PC-3 (cell line): ENCODE data around the gene NLRX1. TPM values are rescaled to one million over a fixed set of nuclear protein-coding genes. Genes with fewer than 3 reads are reported as not detected.
A peak's percentile ranks its signal among the peaks of the same experiment; 100 is the strongest.

Source experiments
- ATAC-seq: fragments of 200-7000 bp; cut with Tn5 transposase; 2 replicates; pipeline ENCODE4 v1.9.1; 2020; ENCODE audit warnings: mild to moderate bottlenecking, moderate library complexity
- BruUV-seq: library from RNA; stranded (reverse); fragments of 400-500 nt; replicated peaks from 2 replicates; lab custom pipeline; 2021; lab: Mats Ljungman, UMichigan
- CTCF ChIA-PET: fragments of 300-600 bp; sonication (Branson Sonifier 250); formaldehyde crosslinking; loops from one replicate; lab custom pipeline; 2022; ENCODE audit warnings: antibody characterized with exemption; lab: Charles Lee
- POLR2A ChIA-PET: fragments of 300-600 bp; sonication (Branson Sonifier 250); formaldehyde crosslinking; loops from one replicate; lab custom pipeline; 2022; ENCODE audit warnings: antibody characterized with exemption; ENCODE audit not compliant: unreplicated experiment; lab: Charles Lee
- DNase-seq: peaks from one replicate; pipeline ENCODE4 v3.0.0-alpha.2; 2015
- H2AFZ ChIP-seq: fragments of 300-600 bp; sonication (generic); 2 replicates; pipeline ENCODE4 v1.6.0; 2016; ENCODE audit warnings: antibody characterized with exemption, low read length
- H3F3A ChIP-seq: fragments of 300-600 bp; sonication (generic); one replicate; pipeline ENCODE4 v1.6.0; 2017; ENCODE audit warnings: antibody characterized with exemption, low read length, control low read depth, mild to moderate bottlenecking; ENCODE audit not compliant: unreplicated experiment
- H3K27ac ChIP-seq: fragments of 300-600 bp; sonication (generic); 2 replicates; pipeline ENCODE4 v1.5.1; 2016; ENCODE audit warnings: mild to moderate bottlenecking, low read length
- H3K27me3 ChIP-seq: fragments of 300-600 bp; sonication (generic); 2 replicates; pipeline ENCODE4 v1.6.1; 2016; ENCODE audit warnings: low read length, mixed read lengths
- H3K36me3 ChIP-seq: fragments of 300-600 bp; sonication (generic); 2 replicates; pipeline ENCODE4 v1.6.1; 2016; ENCODE audit warnings: low read depth, mixed run types, low read length, mixed read lengths
- H3K4me1 ChIP-seq: fragments of 300-600 bp; sonication (generic); 2 replicates; pipeline ENCODE4 v1.5.1; 2016; ENCODE audit warnings: low read length; ENCODE audit not compliant: insufficient read depth
- H3K4me2 ChIP-seq: fragments of 300-600 bp; sonication (generic); 2 replicates; pipeline ENCODE4 v1.6.0; 2016; ENCODE audit warnings: low read length
- H3K4me3 ChIP-seq: fragments of 300-600 bp; sonication (generic); 2 replicates; pipeline ENCODE4 v1.5.1; 2016; ENCODE audit warnings: mild to moderate bottlenecking, low read length, mixed read lengths
- H3K79me2 ChIP-seq: fragments of 300-600 bp; sonication (generic); 2 replicates; pipeline ENCODE4 v1.6.1; 2017; ENCODE audit warnings: low read length, mixed read lengths
- H3K9ac ChIP-seq: fragments of 300-600 bp; sonication (generic); 2 replicates; pipeline ENCODE4 v1.6.0; 2016; ENCODE audit warnings: mild to moderate bottlenecking, low read length
- H3K9me2 ChIP-seq: fragments of 300-600 bp; sonication (generic); replicated peaks from 2 replicates; pipeline ENCODE4 v1.6.1; 2016; ENCODE audit warnings: mixed run types, low read length, mixed read lengths
- H3K9me3 ChIP-seq: fragments of 300-600 bp; sonication (generic); 2 replicates; pipeline ENCODE4 v1.6.1; 2016; ENCODE audit warnings: low read length, mixed read lengths
- H4K20me1 ChIP-seq: fragments of 300-600 bp; sonication (generic); 2 replicates; pipeline ENCODE4 v1.6.1; 2016; ENCODE audit warnings: low read length, mixed read lengths
- EZH2 ChIP-seq: fragments of 300-600 bp; sonication (generic); IDR thresholded peaks from one replicate; pipeline ENCODE4 v1.6.1; 2017; ENCODE audit warnings: antibody characterized with exemption, mild to moderate bottlenecking, low read length; ENCODE audit not compliant: unreplicated experiment
- EZH2phosphoT487 ChIP-seq: fragments of 300-600 bp; sonication (generic); IDR thresholded peaks from 2 replicates; pipeline ENCODE4 v1.6.1; 2018; ENCODE audit warnings: mild to moderate bottlenecking, antibody characterized with exemption, low read length, borderline replicate concordance
- intact Hi-C: fragments of 100-400 bp; cut with micrococcal nuclease; formaldehyde crosslinking; loops from 2 replicates; pipeline ENCODE4 v1.9.0; 2023
- total RNA-seq: library from RNA; depleted of rRNA; stranded (reverse); fragments of >200 nt; gene quantifications from 2 replicates; pipeline ENCODE4 v1.2.3, GENCODE V29; 2014
- TF ChIP-seq, protein P1 (sequence below): fragments of 300-600 bp; sonication (generic); conservative IDR thresholded peaks from 2 replicates; pipeline ENCODE4 v1.5.1; 2017; ENCODE audit warnings: antibody characterized with exemption, low read depth, mild to moderate bottlenecking, low read length

The NLRX1 gene
- total RNA-seq, 1 experiment from 2014 or later: 17.2 TPM

DNA sequence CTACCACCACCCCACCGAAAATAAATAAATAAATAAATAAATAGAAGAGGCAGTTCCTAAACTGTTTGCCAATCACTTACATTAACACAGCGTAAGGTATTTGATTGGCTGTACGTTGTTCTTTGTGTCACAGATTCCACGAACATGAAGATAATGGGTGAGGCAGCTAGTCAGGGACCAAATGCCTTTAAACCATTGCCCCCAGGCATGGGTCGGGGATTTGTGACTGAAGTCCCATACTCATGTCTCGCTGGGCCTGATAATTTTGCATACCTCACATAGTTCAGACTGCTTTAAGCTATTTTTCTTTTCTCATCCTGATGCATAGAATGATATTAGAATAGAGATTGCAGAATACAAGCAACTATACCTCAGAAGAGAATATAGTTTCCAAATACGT, 34.0 kb downstream of the NLRX1 start:
- no peaks in the 10 kb centered on the region for H3K9me3 ChIP-seq
- H3K4me1 ChIP-seq: peaks cover 11% of the 10 kb centered on the region
- intact Hi-C loops: no loop called here
- DNase-seq (no peak), ATAC-seq (no peak)
- ChIA-PET POLR2A (no interaction called here), CTCF (interaction anchor here (0.5 to 1.2 kb wide), 2 partner anchors 82 to 105 kb away, joined by 3 to 5 read pairs; no protein-coding TSS in a partner anchor)
- no peaks in the 10 kb centered on the region for H3F3A ChIP-seq
- TF ChIP-seq EZH2phosphoT487 (no peak), EZH2 (no peak)
- TF ChIP-seq, protein P1, sequence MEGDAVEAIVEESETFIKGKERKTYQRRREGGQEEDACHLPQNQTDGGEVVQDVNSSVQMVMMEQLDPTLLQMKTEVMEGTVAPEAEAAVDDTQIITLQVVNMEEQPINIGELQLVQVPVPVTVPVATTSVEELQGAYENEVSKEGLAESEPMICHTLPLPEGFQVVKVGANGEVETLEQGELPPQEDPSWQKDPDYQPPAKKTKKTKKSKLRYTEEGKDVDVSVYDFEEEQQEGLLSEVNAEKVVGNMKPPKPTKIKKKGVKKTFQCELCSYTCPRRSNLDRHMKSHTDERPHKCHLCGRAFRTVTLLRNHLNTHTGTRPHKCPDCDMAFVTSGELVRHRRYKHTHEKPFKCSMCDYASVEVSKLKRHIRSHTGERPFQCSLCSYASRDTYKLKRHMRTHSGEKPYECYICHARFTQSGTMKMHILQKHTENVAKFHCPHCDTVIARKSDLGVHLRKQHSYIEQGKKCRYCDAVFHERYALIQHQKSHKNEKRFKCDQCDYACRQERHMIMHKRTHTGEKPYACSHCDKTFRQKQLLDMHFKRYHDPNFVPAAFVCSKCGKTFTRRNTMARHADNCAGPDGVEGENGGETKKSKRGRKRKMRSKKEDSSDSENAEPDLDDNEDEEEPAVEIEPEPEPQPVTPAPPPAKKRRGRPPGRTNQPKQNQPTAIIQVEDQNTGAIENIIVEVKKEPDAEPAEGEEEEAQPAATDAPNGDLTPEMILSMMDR: no peak
- H2AFZ ChIP-seq: no peak overlapping the region
- no peaks in the 10 kb centered on the region for H3K27me3 ChIP-seq
- no TSS peak for BruUV-seq
- H3K79me2 ChIP-seq: peaks cover 13% of the 10 kb centered on the region
- no peak overlapping the region for H3K4me2 ChIP-seq
- H3K9ac ChIP-seq: no peak overlapping the region
- H4K20me1 ChIP-seq: 0 out of 2 replicates have a peak, but pooled peaks cover 4% of the 10 kb centered on the region
- no peaks in the 10 kb centered on the region for H3K36me3 ChIP-seq
- H3K4me3 ChIP-seq: no peak overlapping the region
- no peaks in the 10 kb centered on the region for H3K9me2 ChIP-seq
- no peak overlapping the region for H3K27ac ChIP-seq

DNA sequence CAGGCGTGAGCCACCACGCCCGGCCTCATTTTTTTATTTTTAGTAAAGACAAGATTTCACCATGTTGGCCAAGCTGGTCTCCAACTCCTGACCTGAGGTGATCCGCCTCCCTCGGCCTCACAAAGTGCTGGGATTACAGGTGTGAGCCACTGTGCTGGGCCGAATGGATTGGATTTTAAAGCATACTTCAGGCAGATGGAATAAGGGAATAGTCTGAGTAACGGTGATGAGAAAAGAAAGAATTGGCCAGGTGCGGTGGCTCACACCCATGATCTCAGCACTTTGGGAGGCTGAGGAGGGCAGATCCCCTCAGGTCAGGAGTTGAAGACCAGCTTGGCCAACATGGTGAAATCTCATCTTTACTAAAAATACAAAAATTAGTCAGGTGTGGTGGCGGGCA, 35.5 kb downstream of the NLRX1 start:
- POLR2A ChIA-PET: no interaction called here
- no peak for TF ChIP-seq EZH2
- TF ChIP-seq, protein P1: no peak
- no peak for TF ChIP-seq EZH2phosphoT487

GRCh38 chr11:119205080-119205479, 36.6 kb downstream of the NLRX1 start:
- H4K20me1 ChIP-seq: 0 out of 2 replicates have a peak, but pooled peaks cover 7% of the 10 kb centered on the region
- H3K27me3 ChIP-seq: no peaks in the 10 kb centered on the region
- H3K79me2 ChIP-seq: peaks cover 38% of the 10 kb centered on the region
- no peak overlapping the region for H3K27ac ChIP-seq
- peak overlapping the region; percentile 90; the same call in 1 of the 2 replicates for H3K4me2 ChIP-seq
- no peaks in the 10 kb centered on the region for H3K9me3 ChIP-seq
- no peaks in the 10 kb centered on the region for H3F3A ChIP-seq
- TF ChIP-seq, protein P1: no peak
- no peak for TF ChIP-seq EZH2phosphoT487
- TF ChIP-seq EZH2: no peak
- ATAC-seq: no peak
- DNase-seq: no peak
- no peak overlapping the region for H3K4me3 ChIP-seq
- peak overlapping the region; percentile 87 for H3K9ac ChIP-seq
- CTCF ChIA-PET: no interaction called here
- peak overlapping the region; percentile 100 for H2AFZ ChIP-seq
- BruUV-seq: TSS peak; percentile 80
- intact Hi-C loops: loop anchor here (5.0 kb wide), 1 partner anchor 117 kb away; no protein-coding TSS in a partner anchor
- POLR2A ChIA-PET: interaction anchor here (0.6 kb wide), 1 partner anchor 14 kb away, joined by 4 read pairs; no protein-coding TSS in a partner anchor
- H3K4me1 ChIP-seq: peaks cover 18% of the 10 kb centered on the region
- H3K9me2 ChIP-seq: no peaks in the 10 kb centered on the region
- H3K36me3 ChIP-seq: no peaks in the 10 kb centered on the region

More for the DNA sequence above, 35.5 kb downstream of the NLRX1 start:
- intact Hi-C loops: no loop called here
- peaks cover 28% of the 10 kb centered on the region for H3K79me2 ChIP-seq
- no peak for DNase-seq
- CTCF ChIA-PET: no interaction called here
- BruUV-seq: no TSS peak
- no peak overlapping the region for H3K4me2 ChIP-seq
- no peak overlapping the region for H3K9ac ChIP-seq
- no peaks in the 10 kb centered on the region for H3K27me3 ChIP-seq
- H4K20me1 ChIP-seq: 0 out of 2 replicates have a peak, but pooled peaks cover 7% of the 10 kb centered on the region
- H3K36me3 ChIP-seq: no peaks in the 10 kb centered on the region
- ATAC-seq: no peak
- H2AFZ ChIP-seq: no peak overlapping the region
- H3K4me3 ChIP-seq: no peak overlapping the region
- H3K27ac ChIP-seq: no peak overlapping the region
- no peaks in the 10 kb centered on the region for H3F3A ChIP-seq
- peaks cover 14% of the 10 kb centered on the region for H3K4me1 ChIP-seq
- no peaks in the 10 kb centered on the region for H3K9me3 ChIP-seq
- no peaks in the 10 kb centered on the region for H3K9me2 ChIP-seq
